Muscle of arm (tissue), 12 donors: Measurements from ENCODE around the gene NANOGP8. TPM values are rescaled to one million over a fixed set of nuclear protein-coding genes. Genes with fewer than 3 reads are reported as not detected.

ENCODE experiments used
- DNase-seq: peaks from one replicate; pipeline ENCODE4 v3.0.0-alpha.2; 2013
- polyA plus RNA-seq, 12 donors: library from polyadenylated mRNA; unstranded; fragments of 120-200 nt; gene quantifications; one replicate each; pipeline ENCODE4 v1.2.1, GENCODE V29; 2013; ENCODE audit not compliant: insufficient read length in 12 of 12

NANOGP8 gene
- polyA plus RNA-seq, 12 donors: 0.30 to 0.40 (median 0.35) TPM; not detected in 9

- DNase-seq: no peak
These were observed 23.8 kb downstream of the NANOGP8 start for GRCh38 chr15:35061161-35061824.

GRCh38 chr15:35060591-35060990 lies 24.5 kb downstream of the NANOGP8 start:
- DNase-seq: no peak

GRCh38 chr15:35058534-35059054 lies 26.5 kb downstream of the NANOGP8 start:
- no peak for DNase-seq

GRCh38 chr15:35055416-35056105 lies 29.5 kb downstream of the NANOGP8 start:
- DNase-seq: no peak

GRCh38 chr15:35054380-35054779 lies 30.7 kb downstream of the NANOGP8 start:
- DNase-seq: no peak

- DNase-seq: no peak
These were observed 37.1 kb downstream of the NANOGP8 start for GRCh38 chr15:35047996-35048395.

- no peak for DNase-seq
These were observed 37.6 kb downstream of the NANOGP8 start for GRCh38 chr15:35047528-35047927.

- no peak for DNase-seq
These were observed 41.6 kb downstream of the NANOGP8 start for GRCh38 chr15:35043373-35044095.

- DNase-seq: no peak
These were observed 44.5 kb downstream of the NANOGP8 start for GRCh38 chr15:35040339-35041255.

- DNase-seq: no peak
These were observed 46.3 kb downstream of the NANOGP8 start for GRCh38 chr15:35038626-35039451.

Other genes starting within 250 kb of the NANOGP8 start
- 10 to 100 TPM in 11 of 12 donors, not detected in 1; 15.3 to 42.8 (median 21.7) TPM for gene AQR, start 115.6 kb downstream of the NANOGP8 start, polyA plus RNA-seq
- 10 to 100 TPM in 11 of 12 donors, not detected in 1; 25.0 to 46.2 (median 28.5) TPM for gene ZNF770, start 97.0 kb downstream of the NANOGP8 start, polyA plus RNA-seq